Stimulated activated CD4-positive, alpha-beta T cell treated with anti-CD3 and anti-CD28 coated beads, Interleukin-4, amount 100 ng/mL, for 48 hours (primary cell): ENCODE results near the gene HUWE1.
"Not testable (repeated sequence)": the region's sequence is repeated elsewhere in the genome, so short reads cannot be mapped to it uniquely, and the experiment has no call there.

ENCODE experiments used
- DNase-seq, 2 donors: peaks; one replicate each; pipeline ENCODE4 v3.0.0-alpha.2; 2020; ENCODE audit warnings: low read depth in 2 of 2

The HUWE1 gene

GRCh38 chrX:53606456-53606855 is 80.1 kb downstream of the HUWE1 start:
- DNase-seq: no peak

GRCh38 chrX:53605004-53605403 is 81.5 kb downstream of the HUWE1 start:
- no peak for DNase-seq

GRCh38 chrX:53599781-53600396 is 86.6 kb downstream of the HUWE1 start:
- DNase-seq: no peak

GRCh38 chrX:53598169-53598568 is 88.3 kb downstream of the HUWE1 start:
- no peak for DNase-seq

GRCh38 chrX:53595266-53595810 is 91.2 kb downstream of the HUWE1 start:
- DNase-seq: no peak

- no peak for DNase-seq
Observed at GRCh38 chrX:53594354-53594753, 92.2 kb downstream of the HUWE1 start.

GRCh38 chrX:53587795-53588420 is 98.6 kb downstream of the HUWE1 start:
- DNase-seq: no peak

- DNase-seq: no peak
Observed at GRCh38 chrX:53584891-53585290, 101.6 kb downstream of the HUWE1 start.

- DNase-seq: no peak
Observed at GRCh38 chrX:53583571-53583970, 102.9 kb downstream of the HUWE1 start.

- no peak for DNase-seq
Observed at GRCh38 chrX:53580742-53581504, 105.6 kb downstream of the HUWE1 start.

- no peak for DNase-seq
Observed at GRCh38 chrX:53571494-53571893, 115.0 kb downstream of the HUWE1 start.

- no peak for DNase-seq
Observed at GRCh38 chrX:53563324-53563723, 123.2 kb downstream of the HUWE1 start.

- DNase-seq: no peak
Observed at GRCh38 chrX:53561912-53562311, 124.6 kb downstream of the HUWE1 start.

GRCh38 chrX:53558646-53559045 is 127.9 kb downstream of the HUWE1 start:
- DNase-seq: no peak

- DNase-seq: no peak
Observed at GRCh38 chrX:53556868-53557267, 129.7 kb downstream of the HUWE1 start.

- no peak for DNase-seq
Observed at GRCh38 chrX:53550756-53551463, 135.6 kb downstream of the HUWE1 start.

- DNase-seq: no peak
Observed at GRCh38 chrX:53547668-53548067, 138.9 kb downstream of the HUWE1 start.

GRCh38 chrX:53544936-53545335 is 141.6 kb downstream of the HUWE1 start:
- DNase-seq: no peak

- DNase-seq: no peak
Observed at GRCh38 chrX:53538781-53539180, 147.7 kb downstream of the HUWE1 start.

GRCh38 chrX:53531255-53531966 is 155.1 kb downstream of the HUWE1 start:
- DNase-seq: not testable (repeated sequence)

GRCh38 chrX:53526999-53527398 is 159.5 kb downstream of the HUWE1 start:
- DNase-seq: no peak
